OCI-LY1 (cell line): Measurements from ENCODE around the gene CNGA1.

Experiments
- H2AFZ ChIP-seq: fragments of 200-600 bp; sonication (generic), shearing (Covaris generic); 2 replicates; pipeline ENCODE4 v1.6.0; 2014; ENCODE audit warnings: antibody characterized with exemption, mild to moderate bottlenecking, low read length
- H3F3A ChIP-seq: fragments of 200-600 bp; sonication (generic), shearing (Covaris generic); 2 replicates; pipeline ENCODE4 v1.6.0; 2014; ENCODE audit warnings: mild to moderate bottlenecking, antibody characterized with exemption, low read length, moderate library complexity; ENCODE audit not compliant: insufficient read depth
- H3K27ac ChIP-seq: fragments of 200-600 bp; sonication (generic); 2 replicates; pipeline ENCODE4 v1.5.1; 2014; ENCODE audit warnings: low read length, mixed run types, mild to moderate bottlenecking, low read depth; ENCODE audit not compliant: poor library complexity, severe bottlenecking
- H3K27me3 ChIP-seq: fragments of 200-600 bp; sonication (generic); 2 replicates; pipeline ENCODE4 v1.6.0; 2014; ENCODE audit warnings: antibody characterized with exemption, mild to moderate bottlenecking, low read length, moderate library complexity; ENCODE audit not compliant: insufficient read depth
- H3K36me3 ChIP-seq: fragments of 200-600 bp; sonication (generic); 2 replicates; pipeline ENCODE4 v1.6.1; 2014; ENCODE audit warnings: mild to moderate bottlenecking, antibody characterized with exemption, low read length, moderate library complexity, mixed read lengths; ENCODE audit not compliant: insufficient read depth
- H3K4me1 ChIP-seq: fragments of 200-600 bp; sonication (generic); 2 replicates; pipeline ENCODE4 v1.5.1; 2014; ENCODE audit warnings: mild to moderate bottlenecking, low read length, moderate library complexity; ENCODE audit not compliant: insufficient read depth, severe bottlenecking
- H3K4me2 ChIP-seq: fragments of 200-600 bp; sonication (generic), shearing (Covaris generic); 2 replicates; pipeline ENCODE4 v1.6.1; 2014; ENCODE audit warnings: low read length
- H3K4me3 ChIP-seq: fragments of 200-600 bp; sonication (generic); 2 replicates; pipeline ENCODE4 v1.5.1; 2014; ENCODE audit warnings: low read length, low read depth, mild to moderate bottlenecking, mixed read lengths; ENCODE audit not compliant: poor library complexity, severe bottlenecking
- H3K79me2 ChIP-seq: fragments of 200-600 bp; shearing (Covaris generic); 2 replicates; pipeline ENCODE4 v1.6.1; 2016; ENCODE audit warnings: mixed run types, low read length, mixed read lengths; ENCODE audit not compliant: insufficient read depth
- H3K9ac ChIP-seq: fragments of 200-600 bp; sonication (generic), shearing (Covaris generic); 2 replicates; pipeline ENCODE4 v1.6.1; 2014; ENCODE audit warnings: mild to moderate bottlenecking, low read length, mixed read lengths
- H3K9me2 ChIP-seq: fragments of 200-600 bp; sonication (generic), shearing (Covaris generic); 2 replicates; pipeline ENCODE4 v1.6.1; 2014; ENCODE audit warnings: low read depth, mild to moderate bottlenecking, low read length, mixed read lengths
- H3K9me3 ChIP-seq: fragments of 200-600 bp; shearing (Covaris generic); 2 replicates; pipeline ENCODE4 v1.6.1; 2014; ENCODE audit warnings: low read length, mixed read lengths
- H4K20me1 ChIP-seq: fragments of 200-600 bp; sonication (generic), shearing (Covaris generic); 2 replicates; pipeline ENCODE4 v1.6.0; 2016; ENCODE audit warnings: mild to moderate bottlenecking, low read length; ENCODE audit not compliant: insufficient read depth
- EZH2 ChIP-seq: fragments of 200-600 bp; sonication (generic), shearing (Covaris generic); IDR thresholded peaks from 2 replicates; pipeline ENCODE4 v1.8.0; 2017; ENCODE audit warnings: borderline replicate concordance, mixed run types, mild to moderate bottlenecking, antibody characterized with exemption, low read length, moderate library complexity, mixed read lengths
- TF ChIP-seq, protein P1 (sequence below): fragments of 200-600 bp; sonication (generic), shearing (Covaris generic); IDR thresholded peaks from 2 replicates; pipeline ENCODE4 v1.5.1; 2017; ENCODE audit warnings: mild to moderate bottlenecking, antibody characterized with exemption, low read length, moderate library complexity, mixed read lengths

CNGA1 gene

DNA sequence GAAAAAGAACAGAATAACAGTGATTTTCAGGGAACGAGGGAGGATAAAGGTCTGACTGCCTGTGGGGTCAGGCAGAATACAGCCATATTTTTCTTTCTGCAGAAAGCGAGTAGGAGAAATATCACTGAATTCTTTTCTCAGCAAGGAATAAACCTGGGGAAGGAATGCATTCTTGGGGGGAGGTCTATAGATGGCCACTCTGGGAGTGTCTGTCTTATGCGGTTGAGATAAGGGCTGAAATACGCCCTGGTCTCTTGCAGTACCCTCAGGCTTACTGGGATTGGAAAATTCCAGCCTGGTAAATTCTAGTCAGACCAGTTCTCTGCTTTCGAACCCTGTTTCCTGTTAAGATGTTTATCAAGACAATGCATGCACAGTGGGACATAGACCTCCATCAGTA is 26.3 kb downstream of the CNGA1 start:
- Histone ChIP-seq H3K4me1 (no peaks in the 10 kb centered on the region), H3K9me3 (no peaks in the 10 kb centered on the region), H3K9me2 (no peaks in the 10 kb centered on the region), H3K4me3 (no peak overlapping the region), H3K27ac (no peak overlapping the region), H3K9ac (no peak overlapping the region), H3F3A (no peaks in the 10 kb centered on the region), H3K79me2 (no peaks in the 10 kb centered on the region), H3K4me2 (no peak overlapping the region), H4K20me1 (no peaks in the 10 kb centered on the region), H3K27me3 (no peaks in the 10 kb centered on the region), H2AFZ (no peak overlapping the region), H3K36me3 (no peaks in the 10 kb centered on the region)
- no peak for TF ChIP-seq EZH2
- TF ChIP-seq, protein P1, sequence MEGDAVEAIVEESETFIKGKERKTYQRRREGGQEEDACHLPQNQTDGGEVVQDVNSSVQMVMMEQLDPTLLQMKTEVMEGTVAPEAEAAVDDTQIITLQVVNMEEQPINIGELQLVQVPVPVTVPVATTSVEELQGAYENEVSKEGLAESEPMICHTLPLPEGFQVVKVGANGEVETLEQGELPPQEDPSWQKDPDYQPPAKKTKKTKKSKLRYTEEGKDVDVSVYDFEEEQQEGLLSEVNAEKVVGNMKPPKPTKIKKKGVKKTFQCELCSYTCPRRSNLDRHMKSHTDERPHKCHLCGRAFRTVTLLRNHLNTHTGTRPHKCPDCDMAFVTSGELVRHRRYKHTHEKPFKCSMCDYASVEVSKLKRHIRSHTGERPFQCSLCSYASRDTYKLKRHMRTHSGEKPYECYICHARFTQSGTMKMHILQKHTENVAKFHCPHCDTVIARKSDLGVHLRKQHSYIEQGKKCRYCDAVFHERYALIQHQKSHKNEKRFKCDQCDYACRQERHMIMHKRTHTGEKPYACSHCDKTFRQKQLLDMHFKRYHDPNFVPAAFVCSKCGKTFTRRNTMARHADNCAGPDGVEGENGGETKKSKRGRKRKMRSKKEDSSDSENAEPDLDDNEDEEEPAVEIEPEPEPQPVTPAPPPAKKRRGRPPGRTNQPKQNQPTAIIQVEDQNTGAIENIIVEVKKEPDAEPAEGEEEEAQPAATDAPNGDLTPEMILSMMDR: no peak

DNA sequence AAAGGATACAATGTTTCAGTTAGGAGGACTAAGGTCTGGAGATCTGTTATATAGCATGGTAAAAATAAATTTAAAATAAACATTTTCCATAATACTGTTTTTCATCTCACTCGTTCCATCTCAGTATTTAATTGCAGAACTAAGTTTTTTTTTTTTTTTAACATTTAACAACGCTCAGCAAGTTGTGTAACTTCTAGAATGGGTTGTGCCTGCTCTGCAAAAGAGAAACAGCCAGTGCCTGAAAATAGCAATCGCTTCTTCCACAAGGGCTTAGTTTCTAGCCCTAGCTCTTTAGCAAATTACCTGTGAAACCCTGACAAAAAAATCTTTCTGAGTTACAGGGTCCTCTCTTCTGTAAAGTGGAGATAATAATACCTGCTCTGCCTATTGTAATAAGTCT is 41.9 kb downstream of the CNGA1 start:
- Histone ChIP-seq H3K9me2 (no peaks in the 10 kb centered on the region), H3K36me3 (no peaks in the 10 kb centered on the region), H3K4me3 (no peak overlapping the region), H3K27me3 (no peaks in the 10 kb centered on the region), H3K79me2 (no peaks in the 10 kb centered on the region), H4K20me1 (no peaks in the 10 kb centered on the region), H3F3A (no peaks in the 10 kb centered on the region), H3K4me1 (no peaks in the 10 kb centered on the region), H3K9me3 (no peaks in the 10 kb centered on the region), H3K4me2 (no peak overlapping the region), H2AFZ (no peak overlapping the region), H3K9ac (no peak overlapping the region), H3K27ac (no peak overlapping the region)
- TF ChIP-seq EZH2: no peak
- TF ChIP-seq, protein P1: no peak

DNA sequence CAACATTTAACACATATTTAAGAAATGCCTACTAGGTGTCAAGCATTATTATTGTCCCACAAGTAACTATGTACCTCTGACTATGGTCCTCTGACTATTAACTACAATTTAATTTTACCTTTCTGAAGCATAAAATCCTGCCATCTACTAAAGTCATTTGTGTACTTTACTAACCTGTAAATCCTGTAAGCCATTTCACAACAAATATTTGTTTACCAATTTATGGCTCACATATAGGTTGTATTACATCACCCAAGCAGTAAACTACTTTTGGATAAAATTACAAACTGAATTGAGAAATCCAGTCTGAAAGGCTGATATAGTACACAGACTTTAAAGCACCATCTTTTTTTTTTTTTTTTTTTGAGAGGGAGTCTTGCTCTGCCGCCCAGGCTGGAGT is 43.8 kb downstream of the CNGA1 start:
- Histone ChIP-seq H3F3A (no peaks in the 10 kb centered on the region), H3K4me3 (no peak overlapping the region), H3K36me3 (no peaks in the 10 kb centered on the region), H2AFZ (no peak overlapping the region), H4K20me1 (no peaks in the 10 kb centered on the region), H3K79me2 (no peaks in the 10 kb centered on the region), H3K4me2 (no peak overlapping the region), H3K4me1 (no peaks in the 10 kb centered on the region), H3K27me3 (no peaks in the 10 kb centered on the region), H3K9me3 (no peaks in the 10 kb centered on the region), H3K9me2 (no peaks in the 10 kb centered on the region), H3K27ac (no peak overlapping the region), H3K9ac (no peak overlapping the region)
- TF ChIP-seq EZH2: no peak
- TF ChIP-seq, protein P1: no peak
